ENCODE results near the gene STYK1. TPM values are rescaled to one million over a fixed set of nuclear protein-coding genes. Genes with fewer than 3 reads are reported as not detected.
"Not testable (repeated sequence)": the region's sequence is repeated elsewhere in the genome, so short reads cannot be mapped to it uniquely, and the experiment has no call there.

STYK1 gene
- total RNA-seq, 1 donor from 2014 or later = 5.7 TPM

- no peak for ATAC-seq
Observed at GRCh38 chr12:10689146-10689545, 15.3 kb upstream of the STYK1 start.

- ATAC-seq = no peak
Observed at GRCh38 chr12:10688042-10688441, 14.2 kb upstream of the STYK1 start.

- ATAC-seq = peak; percentile 28
Observed at GRCh38 chr12:10672231-10672868, 1.5 kb downstream of the STYK1 start.

- ATAC-seq = no peak
Observed at GRCh38 chr12:10669533-10669932, 4.3 kb downstream of the STYK1 start.

- no peak for ATAC-seq
Observed at GRCh38 chr12:10668526-10668925, 5.3 kb downstream of the STYK1 start.

- ATAC-seq = no peak
Observed at GRCh38 chr12:10667581-10667980, 6.3 kb downstream of the STYK1 start.

GRCh38 chr12:10664499-10664898 lies 9.4 kb downstream of the STYK1 start:
- no peak for ATAC-seq

GRCh38 chr12:10663869-10664268 lies 10.0 kb downstream of the STYK1 start:
- ATAC-seq = peak; percentile 42

GRCh38 chr12:10661338-10661737 lies 12.5 kb downstream of the STYK1 start:
- peak; percentile 80 for ATAC-seq

GRCh38 chr12:10654003-10654402 lies 19.8 kb downstream of the STYK1 start:
- ATAC-seq = no peak

- ATAC-seq = no peak
Observed at GRCh38 chr12:10652192-10652591, 21.7 kb downstream of the STYK1 start.

- not testable (repeated sequence) for ATAC-seq
Observed at GRCh38 chr12:10646576-10646975, 27.3 kb downstream of the STYK1 start.

- ATAC-seq = no peak
Observed at GRCh38 chr12:10645910-10646309, 27.9 kb downstream of the STYK1 start.

GRCh38 chr12:10641735-10642500 lies 31.9 kb downstream of the STYK1 start:
- peak; percentile 95 for ATAC-seq

- no peak for ATAC-seq
Observed at GRCh38 chr12:10638728-10639127, 35.1 kb downstream of the STYK1 start.

- peak; percentile 92 for ATAC-seq
Observed at GRCh38 chr12:10636611-10637010, 37.2 kb downstream of the STYK1 start.

- no peak for ATAC-seq
Observed at GRCh38 chr12:10636124-10636523, 37.7 kb downstream of the STYK1 start.

GRCh38 chr12:10635306-10635705 lies 38.5 kb downstream of the STYK1 start:
- no peak for ATAC-seq

GRCh38 chr12:10634427-10634826 lies 39.4 kb downstream of the STYK1 start:
- ATAC-seq = no peak

GRCh38 chr12:10633541-10633940 lies 40.3 kb downstream of the STYK1 start:
- no peak for ATAC-seq

- no peak for ATAC-seq
Observed at GRCh38 chr12:10632226-10632625, 41.6 kb downstream of the STYK1 start.

GRCh38 chr12:10624605-10625004 lies 49.2 kb downstream of the STYK1 start:
- no peak for ATAC-seq

- no peak for ATAC-seq
Observed at GRCh38 chr12:10623131-10623530, 50.7 kb downstream of the STYK1 start.

GRCh38 chr12:10621278-10621677 lies 52.6 kb downstream of the STYK1 start:
- ATAC-seq = no peak
